SK-N-DZ (cell line): ENCODE measurements around the gene IRF2.

ENCODE experiments used
- DNase-seq: peaks from one replicate; pipeline ENCODE4 v3.0.0-alpha.2; 2015; ENCODE audit warnings: low spot score

The IRF2 gene

DNA sequence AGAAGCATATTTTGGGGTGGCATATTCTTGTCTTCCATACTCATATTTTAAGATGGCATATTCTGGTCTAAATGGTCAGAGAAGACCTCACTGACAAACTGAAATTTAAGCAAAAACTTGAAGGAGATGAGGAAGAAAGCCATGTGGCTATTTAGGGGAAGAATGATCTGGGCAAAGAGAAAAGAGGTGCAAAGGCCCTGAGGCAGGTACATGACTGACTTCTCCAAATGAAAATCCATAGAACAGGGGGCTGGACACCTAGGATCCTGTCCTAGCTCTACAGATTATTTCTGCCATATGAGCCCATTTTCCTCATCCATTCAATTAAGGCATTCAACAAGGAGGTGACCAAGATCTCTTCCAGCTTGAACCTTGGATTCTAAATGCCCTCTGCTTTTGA, 105.6 kb downstream of the IRF2 start:
- no peak for DNase-seq

DNA sequence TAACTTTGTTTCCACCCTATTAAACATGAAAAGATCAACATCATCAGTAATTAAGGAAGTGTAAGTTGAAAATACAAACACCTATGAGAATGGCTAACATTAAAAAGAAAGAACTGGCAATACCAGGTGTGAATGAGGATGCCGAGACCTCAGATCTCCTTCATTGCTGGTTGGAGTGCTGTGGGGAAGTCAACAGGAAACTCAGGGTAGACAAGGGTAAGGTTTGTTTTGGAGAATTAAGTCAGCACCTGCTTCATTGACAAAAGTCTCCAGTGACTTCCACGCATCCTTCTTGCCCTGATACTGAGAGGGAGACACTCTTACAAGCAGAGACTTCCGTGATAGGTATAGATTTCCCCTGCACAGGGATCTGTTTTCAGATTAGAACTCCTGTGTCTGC, 106.1 kb downstream of the IRF2 start:
- no peak for DNase-seq

DNA sequence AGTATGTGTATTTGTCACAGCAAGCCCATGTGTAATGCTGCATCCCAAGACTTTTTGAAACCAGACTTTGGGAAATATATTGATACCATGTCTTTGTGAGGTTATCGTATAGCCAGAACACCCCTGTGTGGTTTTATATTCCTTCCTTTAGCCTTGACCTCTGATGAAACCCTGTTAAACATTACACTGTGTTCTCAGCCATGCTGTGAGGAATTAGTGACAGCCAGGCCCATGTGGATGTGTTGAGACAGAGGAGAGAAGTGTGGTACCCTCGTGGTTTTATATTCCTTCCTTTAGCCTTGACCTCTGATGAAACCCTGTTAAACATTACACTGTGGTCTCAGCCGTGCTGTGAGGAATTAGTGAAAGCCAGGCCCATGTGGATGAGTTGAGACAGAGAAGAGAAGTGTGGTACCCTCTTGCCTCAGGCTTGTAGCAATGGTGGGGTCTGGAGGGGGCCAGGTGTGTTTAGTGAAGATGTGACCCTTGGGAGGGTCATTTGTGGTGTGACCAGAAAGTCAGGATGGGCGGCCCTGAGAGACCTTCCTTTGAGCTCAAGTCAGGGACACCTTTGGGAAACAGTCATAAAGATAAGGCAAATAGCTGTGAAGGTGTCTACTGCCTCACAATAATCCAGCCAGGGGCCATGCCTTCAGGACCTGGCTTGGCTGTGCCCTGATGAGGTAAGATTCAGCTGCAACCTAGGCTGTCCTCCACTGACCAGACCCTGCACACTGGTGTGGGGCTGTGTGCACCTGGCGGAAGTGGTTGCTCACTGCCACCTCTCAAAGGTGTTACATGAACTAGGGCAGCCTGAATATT, 110.0 kb downstream of the IRF2 start:
- DNase-seq, result no peak

DNA sequence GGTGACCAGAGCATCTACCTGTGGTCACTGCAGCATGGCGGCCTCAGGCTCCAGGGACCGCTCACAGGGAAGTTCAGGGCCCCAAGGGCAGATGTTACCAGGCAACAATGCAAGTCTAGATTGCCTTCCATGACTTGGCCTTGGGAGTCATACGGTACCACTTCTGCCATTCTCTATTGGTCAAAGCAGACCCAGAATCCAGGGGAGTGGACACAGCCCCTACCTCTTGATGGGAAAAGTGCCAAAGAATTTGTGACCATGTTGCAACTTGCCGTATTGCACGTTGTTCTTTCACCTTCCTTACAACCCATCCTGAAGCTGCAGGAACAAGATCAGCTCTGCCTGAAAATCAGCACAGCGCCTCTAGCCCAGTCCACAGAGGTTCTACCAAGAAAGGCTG, 111.1 kb downstream of the IRF2 start:
- DNase-seq, result no peak

DNA sequence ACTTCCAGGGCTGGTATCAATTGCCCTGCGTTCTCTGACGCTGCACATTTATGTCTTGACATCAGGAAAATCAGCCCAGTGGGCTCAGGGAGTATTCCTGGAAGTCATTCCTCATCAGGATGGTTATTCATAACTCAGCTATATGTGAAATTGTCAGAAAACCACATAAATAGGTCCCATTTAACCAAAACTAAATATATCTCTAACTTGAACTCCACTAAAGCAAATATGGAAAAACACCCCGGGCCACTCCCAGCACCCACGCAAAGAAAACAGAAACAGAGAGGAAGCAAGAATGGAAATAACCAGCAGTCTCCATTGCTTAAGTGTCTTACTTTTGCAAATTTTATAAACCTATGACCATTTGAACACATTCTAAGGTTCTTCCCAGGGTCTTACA, 112.0 kb downstream of the IRF2 start:
- DNase-seq, result no peak

DNA sequence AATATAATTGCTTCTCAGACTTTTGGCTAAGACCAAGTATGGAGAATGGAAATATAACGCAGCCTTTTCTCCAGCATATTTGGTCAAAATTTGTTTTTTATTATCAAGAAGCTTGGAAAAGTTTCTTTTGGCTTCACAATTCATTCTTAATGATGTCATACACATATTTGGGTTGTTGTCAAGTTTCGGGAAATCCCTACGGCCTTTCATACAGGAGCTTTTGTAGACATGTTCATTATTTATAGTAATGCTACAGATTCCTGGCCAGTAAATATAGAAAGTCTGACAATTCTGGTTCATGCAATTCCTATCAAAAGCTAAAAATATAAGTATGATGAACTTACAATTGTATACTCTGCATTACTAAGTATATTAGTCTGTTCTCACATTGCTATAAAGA, 112.9 kb downstream of the IRF2 start:
- no peak for DNase-seq

DNA sequence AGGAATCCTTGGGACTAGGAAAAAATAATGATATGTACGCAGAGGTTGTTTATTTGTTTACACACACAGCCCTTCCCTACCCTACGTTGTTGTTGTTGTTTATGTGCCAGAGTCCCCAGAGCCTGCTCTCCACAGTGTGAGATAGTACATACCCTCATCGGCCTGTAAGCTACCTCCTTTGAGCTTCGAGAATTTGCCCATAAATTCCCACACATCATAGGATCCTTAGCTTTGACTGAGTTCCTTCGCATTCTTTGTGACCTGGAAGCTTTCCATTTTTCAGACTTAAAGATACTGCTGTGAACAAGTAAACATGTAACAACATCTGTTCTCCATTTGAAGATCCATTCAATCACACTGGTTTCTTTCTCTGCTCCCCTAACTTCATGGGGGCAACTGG, 114.5 kb downstream of the IRF2 start:
- no peak for DNase-seq

DNA sequence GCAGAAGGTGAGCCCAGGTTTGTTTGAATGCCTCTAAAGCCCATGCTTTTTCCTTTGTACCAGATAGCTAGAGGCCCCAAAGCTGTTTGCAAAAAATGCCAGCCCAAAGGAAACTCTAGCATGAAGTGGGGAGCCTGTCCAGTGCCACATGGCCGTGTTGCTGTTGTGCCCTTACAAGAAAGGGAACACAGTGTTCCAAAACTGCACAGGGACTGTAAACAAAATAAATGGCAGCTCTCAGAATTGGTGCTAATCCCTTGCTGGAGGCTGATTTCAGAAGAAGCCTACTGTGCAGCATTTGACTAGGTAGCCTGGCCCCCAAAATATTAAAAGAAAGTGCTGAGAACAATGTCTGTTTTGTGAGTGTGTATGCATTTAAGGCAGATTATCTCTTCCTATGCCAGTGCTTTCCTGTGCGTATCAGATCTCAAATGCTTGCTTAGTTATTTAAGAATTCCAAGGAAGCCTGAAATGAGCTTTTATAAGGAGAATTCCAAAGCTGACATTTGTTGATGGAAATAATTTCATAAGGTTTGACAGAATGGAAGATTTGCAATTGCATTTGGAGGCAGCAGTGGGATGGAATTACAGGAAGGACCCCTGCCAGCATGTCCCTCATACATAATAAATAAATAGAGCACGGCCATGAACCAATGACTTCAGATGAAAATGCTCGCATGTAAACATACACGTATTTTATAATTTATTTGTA, 115.7 kb downstream of the IRF2 start:
- no peak for DNase-seq

DNA sequence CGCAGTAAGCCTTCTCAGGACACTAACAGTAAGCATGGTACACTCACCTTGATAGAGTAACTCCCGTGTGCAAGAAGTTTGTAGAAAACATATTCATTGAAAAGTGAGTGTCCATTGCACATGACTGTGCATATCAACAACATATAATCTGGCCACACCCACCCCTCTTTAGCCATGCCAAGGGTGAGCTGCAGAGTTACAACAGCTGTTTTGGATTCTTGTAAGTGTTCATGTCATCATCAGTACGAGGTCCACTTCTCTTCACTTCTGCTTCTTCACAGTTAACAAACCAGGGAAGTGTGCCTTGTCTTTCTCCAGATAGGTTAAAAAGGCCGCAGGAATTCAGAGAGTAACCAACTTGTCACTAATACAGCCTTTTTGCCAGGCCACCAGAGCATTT, 116.6 kb downstream of the IRF2 start:
- DNase-seq, result no peak

DNA sequence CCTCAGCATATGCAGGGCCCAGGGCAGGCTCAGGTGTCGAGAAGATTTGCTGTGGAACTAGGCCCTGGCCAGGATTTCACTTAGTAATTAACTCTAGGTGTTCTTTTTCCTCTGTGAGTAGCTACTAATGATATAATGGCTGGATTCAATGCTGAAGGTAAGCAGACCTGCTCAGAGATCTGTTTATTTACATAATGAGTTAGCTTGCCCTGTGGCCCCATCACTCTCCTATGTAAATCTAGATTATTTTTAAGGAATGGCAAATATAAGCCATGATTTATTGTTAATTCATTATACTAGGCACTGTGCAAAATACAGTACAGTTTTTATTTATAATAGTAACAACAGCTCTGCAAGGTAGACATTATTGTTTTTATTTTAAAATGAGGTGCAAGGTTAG, 117.2 kb downstream of the IRF2 start:
- DNase-seq, result no peak

DNA sequence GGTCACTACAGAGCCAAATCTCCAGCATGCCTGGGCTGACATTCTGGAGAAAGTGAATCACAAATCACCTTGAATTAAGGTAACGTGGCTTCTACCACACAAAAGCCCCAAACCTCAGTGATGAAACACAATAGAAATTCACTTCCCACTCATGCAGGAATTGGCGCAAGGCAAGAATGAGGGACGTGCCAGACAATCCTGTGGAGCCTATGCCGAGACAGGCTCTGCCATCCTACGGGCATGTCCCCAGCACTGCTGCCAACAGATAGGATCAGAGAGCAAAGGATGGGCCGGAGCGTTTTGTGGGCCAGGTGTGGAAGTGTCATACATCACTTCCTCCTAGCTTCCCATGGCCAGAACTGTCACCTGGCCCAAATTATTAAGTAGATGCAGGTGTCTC, 118.0 kb downstream of the IRF2 start:
- DNase-seq, result no peak

DNA sequence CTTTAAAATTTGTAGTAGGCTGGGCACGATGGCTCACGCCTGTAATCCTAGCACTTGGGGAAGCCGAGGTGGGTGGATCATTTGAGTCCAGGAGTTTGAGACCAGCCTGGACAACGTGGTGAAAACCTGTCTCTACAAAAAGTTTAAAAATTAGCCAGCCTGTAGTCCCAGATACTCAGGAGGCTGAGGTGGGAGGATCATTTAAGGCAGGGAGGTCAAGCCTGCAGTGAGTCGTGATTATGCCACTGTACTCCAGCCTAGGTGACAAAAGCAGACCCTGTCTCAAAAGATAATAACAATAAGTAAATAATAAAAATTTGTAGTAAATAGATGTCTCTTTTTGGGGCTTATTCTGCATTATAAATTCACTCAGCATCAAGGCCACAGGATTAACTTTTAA, 118.5 kb downstream of the IRF2 start:
- no peak for DNase-seq

DNA sequence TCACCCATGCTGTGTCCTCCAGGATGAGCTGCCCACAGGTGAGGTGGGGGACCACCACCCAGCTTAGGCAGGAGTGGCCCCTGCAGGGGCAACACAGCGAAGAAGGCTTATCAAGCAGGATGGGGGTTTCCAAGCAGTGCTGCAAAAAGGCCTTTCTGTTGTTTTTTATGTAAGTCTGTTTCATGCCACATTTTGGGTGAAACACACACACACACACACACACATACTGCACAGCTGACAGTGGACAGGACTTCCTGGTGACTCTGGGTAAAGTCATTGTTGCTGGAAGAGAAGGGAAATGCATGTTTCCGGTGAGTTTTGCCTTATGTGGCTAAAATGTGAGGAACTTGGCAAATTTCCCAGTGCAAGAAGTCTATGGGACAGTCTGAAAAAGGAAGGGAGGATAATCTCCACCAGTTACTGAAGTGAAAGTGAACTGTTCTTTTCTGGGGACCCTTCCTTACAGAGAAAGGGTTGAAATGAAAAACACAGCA, 119.2 kb downstream of the IRF2 start:
- no peak for DNase-seq

DNA sequence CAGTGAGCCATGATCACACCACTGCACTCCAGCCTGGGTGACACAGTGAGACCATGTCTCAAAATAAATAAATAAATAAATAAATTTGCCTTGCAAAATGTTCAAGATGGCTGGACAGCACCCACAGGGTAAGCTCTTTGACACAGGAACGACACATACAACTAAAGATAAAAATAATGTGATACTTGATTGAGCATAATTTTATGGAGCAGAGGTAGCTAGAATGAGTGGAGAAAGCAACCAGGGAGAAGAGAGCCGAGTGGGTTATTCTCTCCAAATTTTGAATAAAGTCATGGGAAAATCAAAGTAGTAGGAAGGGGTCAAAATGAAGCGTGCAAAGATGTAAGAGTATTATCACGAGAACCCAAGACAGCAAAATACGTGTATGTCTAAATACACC, 121.5 kb downstream of the IRF2 start:
- DNase-seq, result no peak

DNA sequence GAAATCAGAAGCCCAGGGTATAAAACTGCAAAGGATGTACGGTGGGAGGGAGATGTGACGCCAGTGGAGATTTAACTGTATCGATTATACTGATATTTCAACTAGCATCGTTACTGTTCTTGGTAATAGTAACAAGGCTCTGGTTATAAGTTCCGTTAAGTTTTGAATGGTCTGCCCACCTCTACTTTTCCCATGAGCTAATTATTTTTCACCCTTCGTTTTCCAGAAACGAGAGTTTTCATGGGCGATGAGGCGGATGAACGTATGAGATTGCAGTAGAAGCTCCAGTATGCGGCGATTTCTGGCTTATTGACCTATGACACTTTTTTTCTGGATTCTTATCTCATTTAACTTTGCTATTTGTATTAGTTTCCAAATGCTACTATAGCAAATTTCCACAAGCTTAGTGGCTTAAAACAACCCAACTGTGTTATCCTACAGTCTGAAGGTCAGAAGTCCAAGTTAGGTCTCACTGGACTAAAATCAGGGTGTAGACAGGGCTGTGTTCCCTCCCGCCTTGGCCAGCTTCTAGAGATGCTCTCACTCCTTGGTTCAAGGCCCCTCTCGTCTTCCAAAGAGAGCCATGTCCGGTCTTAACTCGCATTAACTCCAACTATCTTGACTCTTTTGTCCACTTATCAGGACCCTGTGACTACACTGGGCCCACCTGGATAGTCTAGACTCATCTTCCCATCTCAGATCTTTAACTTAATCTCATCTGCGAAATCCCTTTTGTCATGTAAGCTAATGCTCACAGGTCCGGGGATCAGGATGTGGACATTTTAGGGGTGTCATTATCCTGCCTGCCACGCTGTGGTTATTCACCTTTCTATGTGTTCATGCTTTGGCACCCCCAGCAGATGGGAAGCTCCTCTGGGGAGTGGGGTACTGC, 122.5 kb downstream of the IRF2 start:
- DNase-seq, result no peak

DNA sequence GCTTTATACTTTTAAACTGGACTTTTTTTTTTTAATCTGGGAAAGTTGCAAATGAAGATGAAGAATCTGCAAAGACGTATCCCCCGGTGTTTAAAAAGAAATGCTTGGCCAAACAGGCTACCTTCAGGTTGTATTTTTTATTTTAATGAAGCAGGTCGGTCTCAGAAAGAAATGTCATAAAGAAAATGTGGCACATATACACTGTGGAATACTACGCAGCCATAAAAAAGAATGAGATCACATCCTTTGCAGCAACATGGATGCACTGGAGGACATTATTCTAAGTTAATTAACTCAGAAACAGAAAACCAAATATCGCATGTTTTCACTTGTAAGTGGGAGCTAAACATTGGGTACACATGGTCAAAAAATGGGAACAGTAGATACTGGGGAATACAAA, 123.4 kb downstream of the IRF2 start:
- DNase-seq, result no peak

DNA sequence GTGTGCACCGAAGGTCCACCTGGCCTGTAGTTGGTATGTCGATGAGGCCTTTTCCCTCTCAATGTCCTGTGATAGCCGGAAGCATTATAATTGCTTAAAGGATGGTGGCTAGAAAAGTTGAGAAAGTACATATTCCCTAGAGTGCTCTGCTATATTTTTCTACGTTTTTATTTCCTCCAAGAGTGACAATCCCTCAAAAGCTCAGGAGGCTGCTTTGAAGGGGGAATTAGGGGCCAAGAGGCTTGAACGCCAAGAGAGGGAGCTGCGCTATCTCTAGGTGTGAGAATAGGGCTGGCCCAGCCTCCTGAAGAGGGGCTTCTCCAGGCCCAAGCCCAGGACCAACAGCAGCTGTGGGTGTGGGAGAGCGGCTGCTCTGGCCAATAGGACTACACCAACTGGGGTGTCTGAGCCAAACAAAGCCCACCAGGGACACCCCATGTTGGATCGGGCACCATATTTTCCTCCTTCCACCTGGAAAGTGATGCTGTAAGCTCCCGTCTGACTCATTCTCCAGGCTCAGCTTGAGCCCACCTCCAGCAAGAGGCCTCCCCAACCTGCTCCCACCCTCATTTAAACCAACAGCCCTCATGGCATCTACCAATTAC, 124.0 kb downstream of the IRF2 start:
- DNase-seq, result no peak

DNA sequence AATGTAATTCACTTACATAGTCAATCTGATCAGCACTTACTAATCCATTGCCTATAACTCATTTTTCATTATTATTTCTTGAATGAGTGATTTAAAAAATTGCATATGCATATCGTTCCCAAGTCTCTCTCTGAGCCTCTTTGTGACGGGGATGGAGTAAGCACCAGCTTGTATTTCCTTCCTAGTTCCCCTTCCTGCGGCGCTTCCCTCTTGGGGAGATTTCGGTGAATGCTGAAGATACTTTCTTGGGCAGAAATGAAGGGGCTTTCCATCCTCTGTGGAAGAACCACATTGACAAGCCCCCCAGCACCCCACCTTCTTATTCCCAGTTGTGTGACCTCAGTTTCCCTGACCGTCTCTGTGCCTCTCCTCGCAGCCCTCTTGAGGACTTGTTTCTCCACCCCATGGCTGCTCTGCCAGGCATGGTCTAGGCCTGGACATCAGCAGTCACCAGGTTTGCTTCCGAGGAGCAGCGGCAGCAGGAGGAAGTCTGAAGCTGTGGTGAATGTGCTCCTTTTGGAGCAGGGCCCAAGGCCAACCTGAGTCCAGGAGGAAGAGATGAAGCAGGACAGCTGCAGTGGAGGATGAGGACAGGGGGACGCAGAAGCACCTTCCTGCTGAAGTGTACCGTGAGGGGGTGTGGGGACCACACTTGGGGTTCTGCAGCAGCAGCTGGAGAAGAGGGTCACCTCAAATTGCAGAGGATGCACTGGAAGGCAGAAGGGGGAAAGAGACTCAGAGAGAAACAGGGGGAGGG, 124.9 kb downstream of the IRF2 start:
- DNase-seq, result no peak

DNA sequence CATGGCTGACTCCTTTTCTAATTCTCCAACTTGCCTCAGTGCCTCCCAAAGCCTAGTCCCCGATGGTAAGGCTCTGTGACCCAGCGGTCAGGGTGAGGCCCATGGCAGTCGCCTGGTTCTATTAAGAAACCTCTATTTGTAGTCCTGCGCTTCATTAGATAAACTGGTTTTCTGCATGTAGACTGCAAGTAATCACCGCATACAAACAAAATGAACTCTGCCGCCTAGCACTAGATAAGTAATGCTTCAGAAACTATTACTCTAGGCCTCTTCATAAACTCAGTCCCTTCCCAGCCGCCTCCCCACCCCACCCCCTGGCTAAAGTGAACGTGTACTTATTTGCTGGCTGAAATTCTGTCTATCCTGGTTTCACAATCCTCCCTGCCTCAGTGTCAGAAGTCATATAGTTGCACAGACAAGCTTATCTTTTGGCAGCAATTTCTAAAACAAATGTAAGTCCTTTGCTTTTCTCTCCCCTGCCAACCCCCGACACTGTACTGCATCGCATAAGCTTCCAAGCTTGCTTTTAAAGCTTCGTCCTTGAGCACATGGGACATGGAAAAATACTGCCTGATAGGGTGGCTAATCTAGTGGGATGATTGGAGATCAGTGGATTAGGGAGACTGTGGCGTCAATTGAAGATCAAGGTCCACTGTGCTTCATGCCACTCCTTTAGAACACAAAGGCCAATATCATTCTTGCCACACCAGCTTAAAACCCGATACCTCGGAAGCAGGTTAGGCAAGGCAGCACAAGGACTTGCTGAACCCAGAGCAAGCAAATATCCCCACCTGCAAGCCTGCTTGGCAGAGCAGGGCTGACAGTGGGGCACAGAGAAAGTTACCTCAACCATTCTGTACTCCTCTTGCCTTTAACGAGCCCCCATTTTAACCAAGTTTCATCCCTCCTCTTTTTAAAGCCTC, 125.8 kb downstream of the IRF2 start:
- no peak for DNase-seq
